Omental fat pad (tissue), 4 donors: ENCODE measurements around the gene DES. TPM values are rescaled to one million over a fixed set of nuclear protein-coding genes. Genes with fewer than 3 reads are reported as not detected.

Source experiments
- ATAC-seq: fragments of 150-250 bp; one replicate; pipeline ENCODE4 v1.9.1; 2016; ENCODE audit warnings: mild to moderate bottlenecking, moderate library complexity; ENCODE audit not compliant: low FRiP score
- DNase-seq: peaks from one replicate; pipeline ENCODE4 v3.0.0-alpha.2; 2019; ENCODE audit warnings: low spot score
- CTCF ChIP-seq, 3 donors: fragments of 450-650 bp; IDR thresholded peaks; one replicate each; pipeline ENCODE4 v1.5.1; 2016 to 2017; ENCODE audit warnings: antibody characterized with exemption in 3 of 3, mild to moderate bottlenecking in 3 of 3, moderate library complexity in 2 of 3
- total RNA-seq, 4 donors: library from RNA; depleted of rRNA; stranded (reverse); fragments of >200 nt; gene quantifications; one replicate each; pipeline ENCODE4 v1.1.0, GENCODE V29; 2016

DES gene
- total RNA-seq, 4 donors from 2014 or later, result 39.4 to 292 (median 182) TPM

GRCh38 chr2:219410390-219410789 lies 7.8 kb upstream of the DES start:
- no peak for TF ChIP-seq CTCF (IDR thresholded peaks at IDR 0.05)
- DNase-seq (no peak), ATAC-seq (no peak)

GRCh38 chr2:219414857-219415256 lies 3.3 kb upstream of the DES start:
- ATAC-seq, result no peak
- no peak for DNase-seq
- TF ChIP-seq CTCF (IDR thresholded peaks at IDR 0.05), result no peak

- ATAC-seq (no peak), DNase-seq (no peak)
- TF ChIP-seq CTCF (IDR thresholded peaks at IDR 0.05), result no peak
These were observed 2.5 kb upstream of the DES start for GRCh38 chr2:219415580-219416234.

GRCh38 chr2:219416235-219416602 lies 2.0 kb upstream of the DES start:
- DNase-seq (no peak), ATAC-seq (no peak)
- no peak for TF ChIP-seq CTCF (IDR thresholded peaks at IDR 0.05)

GRCh38 chr2:219416938-219417337 lies 1.2 kb upstream of the DES start:
- no peak for DNase-seq
- no peak for TF ChIP-seq CTCF (IDR thresholded peaks at IDR 0.05)
- no peak for ATAC-seq

GRCh38 chr2:219417374-219417773 lies 803 bp upstream of the DES start:
- ATAC-seq, result peak; percentile 51
- no peak for DNase-seq
- TF ChIP-seq CTCF (IDR thresholded peaks at IDR 0.05), result no peak

GRCh38 chr2:219419012-219419324 lies 791 bp downstream of the DES start:
- ATAC-seq (no peak), DNase-seq (no peak)
- TF ChIP-seq CTCF (IDR thresholded peaks at IDR 0.05), result no peak
